IMR-90 (cell line): ENCODE data around the gene SPATA21. TPM values are rescaled to one million over a fixed set of nuclear protein-coding genes. Genes with fewer than 3 reads are reported as not detected.

Experiments used
- ATAC-seq: fragments of 200-7000 bp; cut with Tn5 transposase; 2 replicates; pipeline ENCODE4 v1.9.1; 2020; ENCODE audit warnings: low read depth, mild to moderate bottlenecking, moderate library complexity
- BruUV-seq: library from RNA; stranded (reverse); fragments of 400-500 nt; replicated peaks from 2 replicates; lab custom pipeline; 2021; lab: Mats Ljungman, UMichigan
- CTCF ChIA-PET: fragments of 300-600 bp; formaldehyde crosslinking; extraction: SDS; loops from one replicate; lab custom pipeline; 2021; ENCODE audit warnings: antibody characterized with exemption; lab: Yijun Ruan, JAX
- POLR2A ChIA-PET: fragments of 300-600 bp; sonication (Branson Sonifier 250); formaldehyde crosslinking; loops from one replicate; lab custom pipeline; 2022; ENCODE audit warnings: antibody characterized with exemption; ENCODE audit not compliant: unreplicated experiment; lab: Charles Lee
- DNase-seq: peaks from one replicate; pipeline ENCODE4 v3.0.0; 2013
- H2AFZ ChIP-seq: replicated peaks from 2 replicates; pipeline ENCODE3; 2013; ENCODE audit warnings: low read length, mild to moderate bottlenecking; ENCODE audit not compliant: poor library complexity
- H2AK5ac ChIP-seq: 2 replicates; pipeline ENCODE4 v1.6.1; 2013; ENCODE audit warnings: low read depth, low read length, inconsistent platforms
- H2AK9ac ChIP-seq: replicated peaks from 2 replicates; pipeline ENCODE3; 2013; ENCODE audit warnings: mild to moderate bottlenecking, low read depth, low read length, moderate library complexity; ENCODE audit not compliant: poor library complexity
- H2BK120ac ChIP-seq: 2 replicates; pipeline ENCODE4 v1.6.1; 2013; ENCODE audit warnings: low read depth, low read length, inconsistent platforms
- H2BK15ac ChIP-seq: 3 replicates; pipeline ENCODE4 v1.6.1; 2013; ENCODE audit warnings: low read depth, low read length, inconsistent platforms
- H2BK20ac ChIP-seq: 2 replicates; pipeline ENCODE4 v1.6.1; 2013; ENCODE audit warnings: low read depth, mild to moderate bottlenecking, inconsistent platforms, low read length, moderate library complexity
- H2BK5ac ChIP-seq: 2 replicates; pipeline ENCODE4 v1.6.1; 2013; ENCODE audit warnings: mild to moderate bottlenecking, low read depth, low read length, inconsistent platforms; ENCODE audit not compliant: poor library complexity, severe bottlenecking
- H3K14ac ChIP-seq: replicated peaks from 2 replicates; pipeline ENCODE4 v1.6.1; 2013; ENCODE audit warnings: low read depth, low read length, inconsistent platforms
- H3K18ac ChIP-seq: 2 replicates; pipeline ENCODE4 v1.6.1; 2013; ENCODE audit warnings: low read depth, low read length, control low read depth
- H3K23ac ChIP-seq: 2 replicates; pipeline ENCODE4 v1.6.1; 2013; ENCODE audit warnings: low read depth, low read length, inconsistent platforms
- H3K27ac ChIP-seq: 2 replicates; pipeline ENCODE4 v1.5.1; 2013; ENCODE audit warnings: mild to moderate bottlenecking, control low read depth, low read length; ENCODE audit not compliant: insufficient read depth
- H3K27me3 ChIP-seq: 2 replicates; pipeline ENCODE4 v1.6.1; 2013; ENCODE audit warnings: low read length; ENCODE audit not compliant: control insufficient read depth, insufficient read depth
- H3K36me3 ChIP-seq: 2 replicates; pipeline ENCODE4 v1.6.1; 2013; ENCODE audit warnings: low read length, mixed read lengths; ENCODE audit not compliant: control insufficient read depth, insufficient read depth
- H3K4ac ChIP-seq: 2 replicates; pipeline ENCODE4 v1.6.1; 2013; ENCODE audit warnings: low read depth, low read length, inconsistent platforms
- H3K4me1 ChIP-seq: 2 replicates; pipeline ENCODE4 v1.6.1; 2013; ENCODE audit warnings: low read length, mixed read lengths; ENCODE audit not compliant: control insufficient read depth, insufficient read depth
- H3K4me2 ChIP-seq: 2 replicates; pipeline ENCODE4 v1.6.1; 2013; ENCODE audit warnings: low read depth, mild to moderate bottlenecking, control low read depth, low read length, moderate library complexity
- H3K4me3 ChIP-seq: 2 replicates; pipeline ENCODE4 v1.5.1; 2013; ENCODE audit warnings: low read depth, mild to moderate bottlenecking, control low read depth, low read length, moderate library complexity; ENCODE audit not compliant: insufficient read depth
- H3K56ac ChIP-seq: 2 replicates; pipeline ENCODE4 v1.6.1; 2013; ENCODE audit warnings: low read length, inconsistent platforms; ENCODE audit not compliant: insufficient read depth; ENCODE audit errors: extremely low read depth
- H3K79me1 ChIP-seq, 2 experiments: 2 replicates each; pipeline ENCODE4 v1.6.1; 2013; ENCODE audit warnings: low read length in 2 of 2, inconsistent platforms in 1 of 2, low read depth in 1 of 2
- H3K9ac ChIP-seq: 2 replicates; pipeline ENCODE4 v1.6.1; 2013; ENCODE audit warnings: low read depth, low read length, control low read depth
- H3K9me1 ChIP-seq: 2 replicates; pipeline ENCODE4 v1.6.1; 2013; ENCODE audit warnings: low read length, inconsistent platforms; ENCODE audit not compliant: insufficient read depth
- H3K9me3 ChIP-seq: 2 replicates; pipeline ENCODE4 v1.6.1; 2013; ENCODE audit warnings: low read length; ENCODE audit not compliant: control insufficient read depth, insufficient read depth
- H4K20me1 ChIP-seq: 2 replicates; pipeline ENCODE4 v1.6.1; 2013; ENCODE audit warnings: low read length, inconsistent platforms; ENCODE audit not compliant: insufficient read depth
- H4K5ac ChIP-seq: 2 replicates; pipeline ENCODE4 v1.6.1; 2013; ENCODE audit warnings: mild to moderate bottlenecking, low read depth, low read length, control low read depth
- H4K8ac ChIP-seq, 2 experiments: 2 replicates each; pipeline ENCODE4 v1.6.1; 2013; ENCODE audit warnings: low read depth in 2 of 2, low read length in 2 of 2, control low read depth in 1 of 2, inconsistent platforms in 1 of 2
- H4K91ac ChIP-seq: 2 replicates; pipeline ENCODE4 v1.6.1; 2013; ENCODE audit warnings: low read depth, low read length, inconsistent platforms; ENCODE audit not compliant: insufficient read depth
- POLR2A ChIP-seq: IDR thresholded peaks from 2 replicates; pipeline ENCODE4 v1.6.1; 2012; ENCODE audit warnings: mild to moderate bottlenecking, low read depth, low read length
- WGBS, 2 experiments: methylation state at CpG; one replicate each; pipeline versions ENCODE4 v1.1.5 to v1.1.7; 2013; ENCODE audit warnings: missing lambda C conversion rate in 2 of 2; ENCODE audit not compliant: insufficient read length in 1 of 2; ENCODE audit errors: extremely low coverage in 2 of 2; 5-methylcytosine and 5-hydroxymethylcytosine counted together
- dilution Hi-C: fragments of 300-500 bp; cut with HindIII; formaldehyde crosslinking; loops from one replicate; pipeline ENCODE4 v1.14.3; 2018; ENCODE audit warnings: low sequenced_read_pairs; ENCODE audit not compliant: unreplicated experiment
- in situ Hi-C: fragments of 300-500 bp; cut with MboI; formaldehyde crosslinking; loops from 3 replicates; pipeline ENCODE4 v1.14.3; 2019; ENCODE audit warnings: low sequenced_read_pairs, inconsistent platforms, mixed read lengths
- intact Hi-C: fragments of 100-400 bp; cut with micrococcal nuclease; formaldehyde crosslinking; loops from 2 replicates; pipeline ENCODE4 v1.10.0; 2022
- polyA plus RNA-seq, 3 experiments: library from polyadenylated mRNA; depleted of rRNA; stranded (reverse); fragments of >200 nt; gene quantifications; 2 replicates each; pipeline ENCODE4 v1.2.3, GENCODE V29; 2012; ENCODE audit warnings: low replicate concordance in 1 of 3
- total RNA-seq: library from RNA; depleted of rRNA; stranded (reverse); fragments of >200 nt; gene quantifications from 2 replicates; pipeline ENCODE4 v1.2.3, GENCODE V29; 2012
- TF ChIP-seq, protein P1 (sequence below): fragments of 150-350 bp; IDR thresholded peaks from 2 replicates; pipeline ENCODE4 v1.6.1; 2017; ENCODE audit warnings: mild to moderate bottlenecking, antibody characterized with exemption, low read length, low read depth

Gene SPATA21
- total and polyA plus RNA-seq, 2 of the 4 experiments (the other 2 are of a cell fraction), result not detected

DNA sequence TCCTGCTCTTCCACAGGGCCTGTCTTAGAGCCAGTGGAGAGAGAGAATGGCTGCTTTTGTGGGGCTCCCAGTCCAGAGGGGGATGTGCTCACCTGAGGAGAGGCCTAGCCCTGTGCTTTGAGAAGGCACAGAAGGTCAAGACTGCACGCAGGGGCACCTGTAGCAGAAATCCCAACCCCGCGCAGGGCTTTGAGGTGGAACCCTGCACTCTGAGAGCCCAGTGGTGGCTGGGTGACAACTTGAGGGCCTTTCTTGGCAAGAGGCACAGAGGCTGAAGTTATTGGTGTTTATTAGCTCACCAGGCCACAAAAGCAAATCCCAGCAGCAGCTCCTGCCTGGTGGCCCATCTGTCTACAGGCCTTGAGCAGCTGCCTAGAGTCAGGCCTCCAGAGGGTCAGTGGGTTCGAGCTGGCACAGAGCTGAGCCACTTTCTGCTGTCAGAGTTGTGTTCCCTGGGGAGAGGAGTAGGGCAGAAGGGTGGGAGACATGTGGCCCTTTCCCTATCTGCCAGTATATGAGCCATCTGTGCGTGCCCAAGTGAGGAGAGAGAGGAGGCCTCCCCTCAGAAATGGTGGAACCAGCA lies 38.8 kb downstream of the SPATA21 start:
- Histone ChIP-seq H4K20me1 (peaks cover 12% of the 10 kb centered on the region), H4K5ac (no peak overlapping the region), H3K36me3 (peaks cover 45% of the 10 kb centered on the region), H3K9me1 (peaks cover 15% of the 10 kb centered on the region), H3K4me3 (no peak overlapping the region), H3K18ac (no peak overlapping the region), H2BK5ac (no peak overlapping the region), H3K23ac (no peak overlapping the region), H2BK120ac (no peak overlapping the region), H3K27ac (no peak overlapping the region), H2BK15ac (no peak overlapping the region), H3K9me3 (no peaks in the 10 kb centered on the region), H4K8ac (no peak overlapping the region), H3K79me1 (peaks cover 14 to 56% of the 10 kb centered on the region in 2 experiments; a peak in 3 of 4 replicates), H4K91ac (no peak overlapping the region), H3K4me1 (peaks cover 8% of the 10 kb centered on the region), H2AK9ac (no peak overlapping the region), H3K56ac (no peak overlapping the region), H3K9ac (no peak overlapping the region), H2AFZ (no peak overlapping the region), H2BK20ac (no peak overlapping the region), H3K4me2 (no peak overlapping the region), H3K27me3 (no peaks in the 10 kb centered on the region), H3K4ac (no peak overlapping the region), H2AK5ac (no peak overlapping the region), H3K14ac (no peak overlapping the region)
- TF ChIP-seq, protein P1, sequence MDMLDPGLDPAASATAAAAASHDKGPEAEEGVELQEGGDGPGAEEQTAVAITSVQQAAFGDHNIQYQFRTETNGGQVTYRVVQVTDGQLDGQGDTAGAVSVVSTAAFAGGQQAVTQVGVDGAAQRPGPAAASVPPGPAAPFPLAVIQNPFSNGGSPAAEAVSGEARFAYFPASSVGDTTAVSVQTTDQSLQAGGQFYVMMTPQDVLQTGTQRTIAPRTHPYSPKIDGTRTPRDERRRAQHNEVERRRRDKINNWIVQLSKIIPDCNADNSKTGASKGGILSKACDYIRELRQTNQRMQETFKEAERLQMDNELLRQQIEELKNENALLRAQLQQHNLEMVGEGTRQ, result no peak
- TF ChIP-seq POLR2A, result no peak
- dilution Hi-C loops (no loop called here), in situ Hi-C loops (no loop called here), intact Hi-C loops (no loop called here)
- DNase-seq, result no peak
- 100% methylated on average over 1 of the region's 5 CpGs; no CpG with 5 or more reads in 1 of the 2 experiments for WGBS, 2 experiments
- POLR2A ChIA-PET, result interaction anchor here (0.5 kb wide), 1 partner anchor 745 kb away, joined by 3 read pairs; no protein-coding TSS in a partner anchor
- CTCF ChIA-PET, result no interaction called here
- BruUV-seq, result no TSS peak
- ATAC-seq, result no peak
